Dermis blood vessel endothelial cell (primary cell): ENCODE data around the gene PYGL. TPM values are rescaled to one million over a fixed set of nuclear protein-coding genes. Genes with fewer than 3 reads are reported as not detected.

Experiments
- DNase-seq: peaks from one replicate; pipeline ENCODE4 v3.0.0; 2010
- total RNA-seq: library from RNA; depleted of rRNA; stranded (reverse); fragments of >200 nt; gene quantifications from 2 replicates; pipeline ENCODE4 v1.2.3, GENCODE V29; 2014

The PYGL gene
- total RNA-seq, 1 donor from 2014 or later, result 64.5 TPM

- no peak for DNase-seq
These were observed 73.1 kb downstream of the PYGL start for GRCh38 chr14:50871228-50871627.

GRCh38 chr14:50865391-50866076 lies 78.7 kb downstream of the PYGL start:
- DNase-seq, result peak; percentile 17

- DNase-seq, result no peak
These were observed 79.3 kb downstream of the PYGL start for GRCh38 chr14:50864946-50865345.

GRCh38 chr14:50864237-50864636 lies 80.0 kb downstream of the PYGL start:
- DNase-seq, result no peak

GRCh38 chr14:50862036-50862570 lies 82.2 kb downstream of the PYGL start:
- DNase-seq, result no peak

GRCh38 chr14:50860478-50861086 lies 83.7 kb downstream of the PYGL start:
- peak; percentile 92 for DNase-seq

- no peak for DNase-seq
These were observed 85.0 kb downstream of the PYGL start for GRCh38 chr14:50859296-50859624.

- DNase-seq, result no peak
These were observed 87.6 kb downstream of the PYGL start for GRCh38 chr14:50856660-50857059.

- DNase-seq, result no peak
These were observed 88.7 kb downstream of the PYGL start for GRCh38 chr14:50855558-50855957.

Other genes with a start within 250 kb of the PYGL start
- gene NIN, start 113.3 kb downstream of the PYGL start, total RNA-seq, result 45.6 and 49.1 TPM in 2 replicates
- gene ABHD12B, start 72.4 kb downstream of the PYGL start, total RNA-seq, result not detected in 2 replicates
- not detected in 2 replicates for gene TRIM9, start 150.6 kb upstream of the PYGL start, total RNA-seq